Posterior vena cava (tissue), 2 donors: Measurements from ENCODE around the gene STIM1. TPM values are rescaled to one million over a fixed set of nuclear protein-coding genes. Genes with fewer than 3 reads are reported as not detected.
"Not testable (repeated sequence)": the region's sequence is repeated elsewhere in the genome, so short reads cannot be mapped to it uniquely, and the experiment has no call there.

ENCODE experiments used
- DNase-seq: peaks from one replicate; pipeline ENCODE4 v3.0.0-alpha.2; 2020; ENCODE audit warnings: low spot score
- intact Hi-C, 2 donors: fragments of 100-400 bp; cut with DNase I; formaldehyde crosslinking; loops; one replicate each; pipeline versions ENCODE4 v1.14.1 to v1.14.2; 2022 to 2023
- total RNA-seq, 2 donors: library from RNA; stranded (reverse); fragmentation: NEBNext Ultra II Directional; extraction: Animal tissue kit (Norgen Biotek cat#: 25700); gene quantifications; one replicate each; pipeline ENCODE4 v1.2.1, GENCODE V29; 2021
- donor health status: DM: yes; HTN: yes; CAD: no.
- donor health status: DM: yes; HTN: yes; CAD: no.

STIM1 gene
- total RNA-seq, 2 donors from 2014 or later, result 66.9 to 81.7 TPM

GRCh38 chr11:3845246-3845645 is 10.2 kb upstream of the STIM1 start:
- intact Hi-C loops, result no loop called here
- DNase-seq, result no peak

GRCh38 chr11:3845670-3846069 is 9.8 kb upstream of the STIM1 start:
- DNase-seq, result no peak
- intact Hi-C loops, result no loop called here

- intact Hi-C loops, result loop anchor here in 1 of 2 donors (2.0 kb wide), 1 partner anchor 223 kb away; no protein-coding TSS in a partner anchor
- no peak for DNase-seq
Measured at GRCh38 chr11:3849297-3849874, 6.1 kb upstream of the STIM1 start.

- DNase-seq, result no peak
- intact Hi-C loops, result loop anchor here (5.0 to 10.0 kb wide), 2 partner anchors 121 to 219 kb away; no protein-coding TSS in a partner anchor
Measured at GRCh38 chr11:3853545-3853842, 2.0 kb upstream of the STIM1 start.

- no peak for DNase-seq
- intact Hi-C loops, result loop anchor here (5.0 to 10.0 kb wide), 2 partner anchors 121 to 218 kb away; no protein-coding TSS in a partner anchor
Measured at GRCh38 chr11:3853899-3854659, 1.4 kb upstream of the STIM1 start.

GRCh38 chr11:3854660-3854976 is 846 bp upstream of the STIM1 start:
- no peak for DNase-seq
- intact Hi-C loops, result loop anchor here (5.0 to 10.0 kb wide), 2 partner anchors 120 to 218 kb away; no protein-coding TSS in a partner anchor

GRCh38 chr11:3855808-3856491 is 486 bp downstream of the STIM1 start:
- DNase-seq, result peak; percentile 89
- intact Hi-C loops, result loop anchor here (10.0 kb wide), 1 partner anchor 119 kb away; no protein-coding TSS in a partner anchor

GRCh38 chr11:3856856-3857553 is 1.5 kb downstream of the STIM1 start:
- intact Hi-C loops, result loop anchor here (10.0 kb wide), 1 partner anchor 118 kb away; no protein-coding TSS in a partner anchor
- DNase-seq, result no peak

GRCh38 chr11:3857628-3858027 is 2.2 kb downstream of the STIM1 start:
- intact Hi-C loops, result loop anchor here (10.0 kb wide), 1 partner anchor 117 kb away; no protein-coding TSS in a partner anchor
- no peak for DNase-seq

- DNase-seq, result no peak
- intact Hi-C loops, result loop anchor here (10.0 kb wide), 1 partner anchor 115 kb away; no protein-coding TSS in a partner anchor
Measured at GRCh38 chr11:3859373-3859881, 4.0 kb downstream of the STIM1 start.

- intact Hi-C loops, result no loop called here
- no peak for DNase-seq
Measured at GRCh38 chr11:3860375-3860774, 4.9 kb downstream of the STIM1 start.

- intact Hi-C loops, DNase-seq: not testable (repeated sequence)
Measured at GRCh38 chr11:3860898-3861393, 5.5 kb downstream of the STIM1 start.

- intact Hi-C loops, result no loop called here
- DNase-seq, result no peak
Measured at GRCh38 chr11:3861683-3862082, 6.2 kb downstream of the STIM1 start.

- intact Hi-C loops, result no loop called here
Measured at GRCh38 chr11:3865388-3866193, 10.1 kb downstream of the STIM1 start.

GRCh38 chr11:3866206-3866605 is 10.7 kb downstream of the STIM1 start:
- intact Hi-C loops, result no loop called here
- no peak for DNase-seq

More at GRCh38 chr11:3865388-3866193, 10.1 kb downstream of the STIM1 start:
- DNase-seq, result no peak

GRCh38 chr11:3866836-3867208 is 11.4 kb downstream of the STIM1 start:
- intact Hi-C loops, result no loop called here
- no peak for DNase-seq

GRCh38 chr11:3867209-3868091 is 12.0 kb downstream of the STIM1 start:
- no peak for DNase-seq
- intact Hi-C loops, result no loop called here
